ENCODE data around the gene GPRC5C. TPM values are rescaled to one million over a fixed set of nuclear protein-coding genes. Genes with fewer than 3 reads are reported as not detected.

Gene GPRC5C
- total RNA-seq, 1 donor from 2014 or later: 24.7 TPM

DNA sequence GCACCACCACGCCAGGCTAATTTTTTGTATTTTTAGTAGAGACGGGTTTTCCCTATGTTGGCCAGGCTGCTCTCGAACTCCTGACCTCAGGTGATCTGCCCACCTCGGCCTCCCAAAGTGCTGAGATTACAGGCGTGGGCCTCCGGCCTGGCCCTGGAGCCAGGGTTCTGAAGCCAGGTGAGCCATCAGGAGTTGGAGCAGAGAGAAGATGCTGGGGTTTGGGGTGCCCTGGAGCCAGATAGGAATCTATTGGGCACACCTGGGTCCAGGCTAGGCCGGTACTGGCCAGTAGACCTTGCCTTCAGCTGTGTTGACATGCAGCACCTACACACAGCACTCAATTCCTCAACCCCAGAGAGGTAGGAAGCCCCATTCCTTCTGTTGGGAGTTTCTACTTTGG, 29.1 kb downstream of the GPRC5C start:
- Mint-ChIP-seq H3K27ac (ENCODE audit: unreplicated experiment) (no peak overlapping the region), H3K4me1 (ENCODE audit: unreplicated experiment) (peaks cover 6% of the 10 kb centered on the region), H3K9me3 (ENCODE audit: unreplicated experiment) (no peaks in the 10 kb centered on the region), H3K27me3 (ENCODE audit: unreplicated experiment) (peaks cover 4% of the 10 kb centered on the region), H3K36me3 (ENCODE audit: low read depth, unreplicated experiment) (no peaks in the 10 kb centered on the region), H3K4me3 (ENCODE audit: unreplicated experiment) (no peak overlapping the region)
- no peak for DNase-seq (ENCODE audit: low spot score)
- TF ChIP-seq, protein P1, sequence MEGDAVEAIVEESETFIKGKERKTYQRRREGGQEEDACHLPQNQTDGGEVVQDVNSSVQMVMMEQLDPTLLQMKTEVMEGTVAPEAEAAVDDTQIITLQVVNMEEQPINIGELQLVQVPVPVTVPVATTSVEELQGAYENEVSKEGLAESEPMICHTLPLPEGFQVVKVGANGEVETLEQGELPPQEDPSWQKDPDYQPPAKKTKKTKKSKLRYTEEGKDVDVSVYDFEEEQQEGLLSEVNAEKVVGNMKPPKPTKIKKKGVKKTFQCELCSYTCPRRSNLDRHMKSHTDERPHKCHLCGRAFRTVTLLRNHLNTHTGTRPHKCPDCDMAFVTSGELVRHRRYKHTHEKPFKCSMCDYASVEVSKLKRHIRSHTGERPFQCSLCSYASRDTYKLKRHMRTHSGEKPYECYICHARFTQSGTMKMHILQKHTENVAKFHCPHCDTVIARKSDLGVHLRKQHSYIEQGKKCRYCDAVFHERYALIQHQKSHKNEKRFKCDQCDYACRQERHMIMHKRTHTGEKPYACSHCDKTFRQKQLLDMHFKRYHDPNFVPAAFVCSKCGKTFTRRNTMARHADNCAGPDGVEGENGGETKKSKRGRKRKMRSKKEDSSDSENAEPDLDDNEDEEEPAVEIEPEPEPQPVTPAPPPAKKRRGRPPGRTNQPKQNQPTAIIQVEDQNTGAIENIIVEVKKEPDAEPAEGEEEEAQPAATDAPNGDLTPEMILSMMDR (IDR thresholded peaks at IDR 0.05; ENCODE audit: unreplicated experiment): no peak

DNA sequence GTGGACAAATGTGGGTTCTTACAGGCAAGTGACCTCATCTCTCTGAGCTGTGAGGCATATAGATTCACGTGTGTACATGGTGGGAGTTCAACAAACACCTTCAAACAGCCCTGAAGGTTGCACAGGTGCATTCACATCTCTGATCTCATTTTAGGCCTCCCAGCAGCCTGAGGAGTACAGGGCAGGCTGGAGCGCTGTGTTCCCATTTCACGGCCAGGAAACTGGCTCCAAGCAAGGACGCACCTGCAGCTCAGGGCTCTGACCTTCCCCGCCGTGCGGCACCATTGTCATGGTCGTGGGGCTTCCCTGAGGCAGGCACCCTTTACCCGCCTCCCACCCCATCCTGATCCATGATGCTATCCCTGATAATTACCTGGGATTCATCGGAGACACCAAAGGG, 29.7 kb downstream of the GPRC5C start:
- no peak overlapping the region for H3K4me3 Mint-ChIP-seq (ENCODE audit: unreplicated experiment)
- H3K9me3 Mint-ChIP-seq (ENCODE audit: unreplicated experiment): no peaks in the 10 kb centered on the region
- H3K27me3 Mint-ChIP-seq (ENCODE audit: unreplicated experiment): peaks cover 4% of the 10 kb centered on the region
- no peak overlapping the region for H3K27ac Mint-ChIP-seq (ENCODE audit: unreplicated experiment)
- no peak for DNase-seq (ENCODE audit: low spot score)
- H3K36me3 Mint-ChIP-seq (ENCODE audit: low read depth, unreplicated experiment): no peaks in the 10 kb centered on the region
- H3K4me1 Mint-ChIP-seq (ENCODE audit: unreplicated experiment): peaks cover 6% of the 10 kb centered on the region
- TF ChIP-seq, protein P1 (IDR thresholded peaks at IDR 0.05; ENCODE audit: unreplicated experiment): no peak

DNA sequence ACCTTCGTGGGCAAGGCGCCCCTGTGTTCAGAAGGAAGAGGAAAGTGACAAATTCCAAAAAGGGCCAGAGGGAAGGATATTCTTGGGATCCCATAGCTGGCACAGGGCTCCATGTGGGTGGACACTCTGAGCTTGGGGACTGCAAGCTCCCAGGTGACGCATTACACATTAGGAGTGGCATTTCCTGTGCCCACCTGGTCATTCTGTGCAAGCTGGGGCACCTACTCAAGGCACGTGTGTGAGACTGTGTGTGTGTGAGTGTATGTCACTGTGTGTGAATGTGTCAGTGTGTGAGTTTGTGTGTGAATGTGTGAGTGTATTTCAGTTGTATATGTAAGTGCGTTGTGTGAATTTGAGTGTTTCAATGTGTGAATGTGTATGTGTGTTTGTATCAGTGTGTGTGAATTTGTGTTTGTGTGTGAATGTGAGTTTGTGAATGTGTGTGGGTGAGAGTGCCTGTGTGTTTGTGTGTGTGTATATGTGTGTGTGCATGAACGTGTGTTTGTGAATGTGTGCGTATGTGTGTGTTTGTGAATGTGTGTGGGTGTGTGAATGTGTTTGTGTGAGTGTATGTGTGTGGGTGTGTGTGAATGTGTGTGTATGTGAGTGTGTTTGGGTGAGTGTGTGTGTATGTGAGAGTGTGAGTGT, 33.0 kb downstream of the GPRC5C start:
- Mint-ChIP-seq H3K4me3 (ENCODE audit: unreplicated experiment) (no peak overlapping the region), H3K36me3 (ENCODE audit: low read depth, unreplicated experiment) (no peaks in the 10 kb centered on the region), H3K4me1 (ENCODE audit: unreplicated experiment) (peaks cover 6% of the 10 kb centered on the region), H3K27me3 (ENCODE audit: unreplicated experiment) (peaks cover 4% of the 10 kb centered on the region), H3K9me3 (ENCODE audit: unreplicated experiment) (no peaks in the 10 kb centered on the region), H3K27ac (ENCODE audit: unreplicated experiment) (no peak overlapping the region)
- DNase-seq (ENCODE audit: low spot score): no peak
- TF ChIP-seq, protein P1 (IDR thresholded peaks at IDR 0.05; ENCODE audit: unreplicated experiment): no peak

DNA sequence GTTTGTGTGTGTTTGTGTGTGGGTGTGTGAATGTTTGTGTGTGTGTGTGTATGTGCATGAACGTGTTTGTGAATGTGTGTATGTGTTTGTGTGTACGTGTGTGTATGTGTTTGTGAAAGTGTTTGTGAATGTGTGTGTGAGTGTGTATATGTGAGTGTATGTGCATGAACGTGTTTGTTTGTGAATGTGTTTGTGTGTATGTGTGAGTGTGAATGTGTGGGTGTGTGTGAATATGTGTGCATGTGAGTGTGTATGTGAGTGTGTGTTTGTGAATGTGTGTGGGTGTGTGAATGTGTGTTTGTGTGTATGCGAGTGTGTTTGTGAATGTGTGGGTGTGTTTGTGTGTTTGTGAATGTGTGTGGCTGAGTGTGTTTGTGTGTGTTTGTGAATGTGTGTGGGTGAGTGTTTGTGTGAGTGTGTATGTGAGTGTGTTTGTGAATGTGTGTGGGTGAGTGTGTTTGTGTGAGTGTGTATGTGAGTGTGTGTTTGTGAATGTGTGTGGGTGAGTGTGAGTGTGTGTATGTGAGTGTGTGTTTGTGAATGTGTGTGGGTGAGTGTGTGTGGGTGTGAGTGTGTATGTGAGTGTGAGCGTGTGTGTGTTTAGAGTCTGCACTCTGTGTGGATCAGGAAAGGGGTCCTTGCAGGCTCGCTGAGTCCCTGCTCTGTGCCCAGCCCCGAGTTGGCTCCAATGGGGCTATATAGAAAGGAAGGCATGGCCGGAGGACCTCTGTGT, 33.7 kb downstream of the GPRC5C start:
- H3K36me3 Mint-ChIP-seq (ENCODE audit: low read depth, unreplicated experiment): no peaks in the 10 kb centered on the region
- no peak for DNase-seq (ENCODE audit: low spot score)
- H3K27ac Mint-ChIP-seq (ENCODE audit: unreplicated experiment): no peak overlapping the region
- peaks cover 6% of the 10 kb centered on the region for H3K4me1 Mint-ChIP-seq (ENCODE audit: unreplicated experiment)
- TF ChIP-seq, protein P1 (IDR thresholded peaks at IDR 0.05; ENCODE audit: unreplicated experiment): no peak
- H3K27me3 Mint-ChIP-seq (ENCODE audit: unreplicated experiment): peaks cover 5% of the 10 kb centered on the region
- H3K4me3 Mint-ChIP-seq (ENCODE audit: unreplicated experiment): no peak overlapping the region
- no peaks in the 10 kb centered on the region for H3K9me3 Mint-ChIP-seq (ENCODE audit: unreplicated experiment)

Measured in endothelial cell (in vitro differentiated cells).